GM12872 (cell line): Measurements from ENCODE around the gene POLN.

Experiments
- CTCF ChIP-seq: IDR thresholded peaks from 3 replicates; pipeline ENCODE4 v1.5.1; 2011; ENCODE audit warnings: low read depth, mild to moderate bottlenecking, low read length, moderate library complexity; ENCODE audit not compliant: insufficient read depth

POLN gene

GRCh38 chr4:2241410-2242353 lies at the start of gene POLN, which contains the start of gene HAUS3:
TSS of gene POLN (minus strand) at chr4:2242121. CDS start at chr4:2229231, 12,890 bp downstream.
TSS of gene HAUS3 (minus strand) at chr4:2242121. CDS start at chr4:2240946, 1,175 bp downstream.
- TF ChIP-seq CTCF, result no peak

GRCh38 chr4:2290974-2291704 lies 49.2 kb upstream of the POLN start:
- no peak for TF ChIP-seq CTCF

- TF ChIP-seq CTCF, result no peak
Observed at GRCh38 chr4:2290488-2290887, 48.6 kb upstream of the POLN start.

GRCh38 chr4:2289955-2290333 lies 48.0 kb upstream of the POLN start:
- no peak for TF ChIP-seq CTCF

GRCh38 chr4:2289311-2289954 lies 47.5 kb upstream of the POLN start:
- no peak for TF ChIP-seq CTCF

- TF ChIP-seq CTCF, result no peak
Observed at GRCh38 chr4:2288051-2288541, 46.2 kb upstream of the POLN start.

- TF ChIP-seq CTCF, result no peak
Observed at GRCh38 chr4:2287594-2287915, 45.6 kb upstream of the POLN start.
